ENCODE data around the gene ASPSCR1.
"Not testable (repeated sequence)": the region's sequence is repeated elsewhere in the genome, so short reads cannot be mapped to it uniquely, and the experiment has no call there.

Gene ASPSCR1

DNA sequence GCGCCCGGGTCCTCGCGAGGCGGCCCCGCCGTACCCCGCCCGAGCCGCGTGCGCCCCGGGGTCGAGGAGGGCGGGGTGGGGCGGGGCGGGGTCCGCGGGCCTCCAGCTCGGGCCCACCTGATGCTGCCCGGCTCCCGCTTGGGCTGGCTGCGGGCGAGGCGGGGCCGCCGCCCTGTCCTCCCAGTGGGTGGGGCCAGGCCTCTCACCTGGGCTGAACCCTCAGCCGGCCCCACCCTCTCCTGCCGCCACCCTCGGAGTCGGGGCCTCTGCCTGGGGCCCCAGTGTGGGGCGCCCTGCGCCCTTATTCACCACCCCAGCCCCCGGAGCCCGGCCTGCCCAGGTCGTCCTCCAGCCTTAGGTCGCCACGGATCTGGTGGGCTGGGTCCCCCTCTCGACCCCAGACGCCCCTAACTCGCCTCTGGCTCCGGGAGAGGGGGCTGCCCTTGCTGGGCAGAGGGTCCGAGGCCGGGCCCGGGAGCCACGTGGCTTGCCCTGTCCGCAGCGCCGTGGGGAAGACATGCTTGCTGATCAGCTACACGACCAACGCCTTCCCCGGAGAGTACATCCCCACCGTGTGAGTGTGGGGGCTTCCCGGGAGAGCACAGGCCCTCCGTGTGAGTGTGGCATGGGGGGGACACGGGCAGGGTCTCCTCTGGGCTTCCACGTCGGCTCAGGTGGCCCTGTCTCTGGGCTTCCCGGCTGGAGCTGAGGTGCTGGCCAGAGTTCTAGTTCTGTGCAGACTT, 54.6 kb downstream of the ASPSCR1 start:
- H3K27me3 Mint-ChIP-seq: no peaks in the 10 kb centered on the region
- peaks cover 4% of the 10 kb centered on the region for H3K36me3 Mint-ChIP-seq (ENCODE audit: insufficient read depth)
- H3K27ac Mint-ChIP-seq (ENCODE audit: low read depth): no peak overlapping the region
- peaks cover 17% of the 10 kb centered on the region for H3K4me1 Mint-ChIP-seq
- no peaks in the 10 kb centered on the region for H3K9me3 Mint-ChIP-seq
- DNase-seq (ENCODE audit: low spot score in 2 of 2) (no peak), ATAC-seq (replicated peaks; ENCODE audit: extremely low read depth, poor library complexity, severe bottlenecking) (no peak)
- peak overlapping the region; percentile 11 for H3K4me3 Mint-ChIP-seq

DNA sequence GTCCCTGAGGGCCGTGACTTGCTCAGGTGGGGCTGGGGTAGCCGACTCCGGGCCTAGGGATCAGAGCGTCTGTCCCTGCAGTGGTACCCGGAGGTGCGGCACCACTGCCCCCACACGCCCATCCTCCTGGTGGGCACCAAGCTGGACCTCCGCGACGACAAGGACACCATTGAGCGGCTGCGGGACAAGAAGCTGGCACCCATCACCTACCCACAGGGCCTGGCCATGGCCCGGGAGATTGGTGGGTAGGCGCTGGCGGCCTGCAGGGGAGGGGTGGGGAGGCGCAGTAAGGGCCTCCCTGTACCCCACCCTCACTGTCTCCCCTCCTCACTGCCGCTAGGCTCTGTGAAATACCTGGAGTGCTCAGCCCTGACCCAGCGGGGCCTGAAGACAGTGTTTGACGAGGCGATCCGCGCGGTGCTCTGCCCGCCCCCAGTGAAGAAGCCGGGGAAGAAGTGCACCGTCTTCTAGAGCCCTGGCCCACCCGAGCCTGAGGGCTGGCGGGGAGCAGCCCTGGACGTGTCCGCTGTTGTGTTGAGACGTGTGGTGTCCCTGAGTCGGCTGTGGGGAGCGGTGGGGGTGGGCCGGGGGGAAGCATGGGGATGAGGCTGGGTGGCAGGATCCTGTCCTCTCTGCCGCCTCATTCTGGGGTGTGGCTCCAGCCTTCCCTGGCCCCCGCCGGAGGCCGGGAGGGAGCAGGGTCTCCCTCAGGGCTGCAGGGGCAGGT, 56.1 kb downstream of the ASPSCR1 start:
- Mint-ChIP-seq H3K36me3 (ENCODE audit: insufficient read depth) (peaks cover 4% of the 10 kb centered on the region), H3K9me3 (no peaks in the 10 kb centered on the region), H3K27ac (ENCODE audit: low read depth) (no peak overlapping the region), H3K4me3 (no peak overlapping the region), H3K4me1 (peaks cover 19% of the 10 kb centered on the region), H3K27me3 (no peaks in the 10 kb centered on the region)
- DNase-seq (ENCODE audit: low spot score in 2 of 2): no peak
- no peak for ATAC-seq (replicated peaks; ENCODE audit: extremely low read depth, poor library complexity, severe bottlenecking)

DNA sequence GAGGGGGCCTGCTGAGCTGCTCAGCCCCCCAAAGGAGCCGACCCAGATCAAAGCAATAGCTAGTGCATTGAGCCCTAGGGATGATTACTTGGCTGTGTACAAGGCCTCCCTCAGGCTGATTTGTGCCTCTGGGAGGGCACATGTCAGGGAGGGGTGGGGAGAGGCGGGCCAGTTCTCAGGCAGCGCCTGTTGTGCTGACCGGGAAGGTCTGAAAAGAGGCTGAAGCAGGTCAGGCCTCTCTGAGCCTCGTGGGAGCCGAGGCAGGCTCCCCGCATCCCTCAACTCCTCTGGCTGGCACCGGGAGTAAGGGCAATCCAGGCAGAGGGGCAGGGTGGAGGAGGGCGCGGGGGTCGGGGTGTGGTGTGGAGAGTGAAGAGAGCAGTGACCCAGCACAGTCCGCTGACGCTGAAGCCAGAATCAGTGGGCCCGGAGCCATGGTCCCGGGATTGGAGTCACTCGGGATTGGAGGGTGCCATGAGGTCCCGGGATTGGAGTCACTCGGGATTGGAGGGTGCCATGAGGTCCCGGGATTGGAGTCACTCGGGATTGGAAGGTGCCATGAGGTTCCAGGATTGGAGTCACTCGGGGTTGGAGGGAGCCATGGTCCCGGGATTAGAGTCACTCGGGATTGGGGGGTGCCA, 57.1 kb downstream of the ASPSCR1 start:
- Mint-ChIP-seq H3K4me3 (no peak overlapping the region), H3K9me3 (no peaks in the 10 kb centered on the region)

DNA sequence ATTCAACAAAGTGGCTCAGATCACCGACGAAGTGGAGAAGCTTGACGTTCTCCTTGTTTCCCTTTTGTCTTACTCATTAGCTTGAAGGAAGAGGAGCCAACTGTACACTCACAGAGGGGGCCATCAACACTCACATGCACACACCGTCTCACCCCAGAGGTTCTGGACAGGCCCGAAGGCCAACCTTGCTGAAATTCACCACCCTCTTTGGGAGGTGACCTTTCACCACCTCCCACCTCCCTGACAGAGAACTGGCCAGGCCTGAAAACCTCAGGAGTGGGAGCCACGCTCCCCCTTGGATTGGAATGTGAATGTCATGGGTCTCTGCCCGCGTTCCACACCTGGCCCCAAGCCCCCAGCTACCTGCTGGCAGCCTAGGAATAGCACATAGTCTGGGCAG, 58.1 kb downstream of the ASPSCR1 start:
- peaks cover 12% of the 10 kb centered on the region for H3K4me1 Mint-ChIP-seq
- peak overlapping the region; percentile 84 for H3K4me3 Mint-ChIP-seq
- H3K27me3 Mint-ChIP-seq: no peaks in the 10 kb centered on the region
- peaks cover 2% of the 10 kb centered on the region for H3K36me3 Mint-ChIP-seq (ENCODE audit: insufficient read depth)
- no peaks in the 10 kb centered on the region for H3K9me3 Mint-ChIP-seq
- no peak overlapping the region for H3K27ac Mint-ChIP-seq (ENCODE audit: low read depth)
- ATAC-seq (replicated peaks; ENCODE audit: extremely low read depth, poor library complexity, severe bottlenecking): no peak
- no peak for DNase-seq (ENCODE audit: low spot score in 2 of 2)

More for the DNA sequence above, 57.1 kb downstream of the ASPSCR1 start:
- no peak for DNase-seq (ENCODE audit: low spot score in 2 of 2)
- Mint-ChIP-seq H3K4me1 (peaks cover 18% of the 10 kb centered on the region), H3K27me3 (no peaks in the 10 kb centered on the region), H3K36me3 (ENCODE audit: insufficient read depth) (peaks cover 4% of the 10 kb centered on the region), H3K27ac (ENCODE audit: low read depth) (no peak overlapping the region)
- no peak for ATAC-seq (replicated peaks; ENCODE audit: extremely low read depth, poor library complexity, severe bottlenecking)

DNA sequence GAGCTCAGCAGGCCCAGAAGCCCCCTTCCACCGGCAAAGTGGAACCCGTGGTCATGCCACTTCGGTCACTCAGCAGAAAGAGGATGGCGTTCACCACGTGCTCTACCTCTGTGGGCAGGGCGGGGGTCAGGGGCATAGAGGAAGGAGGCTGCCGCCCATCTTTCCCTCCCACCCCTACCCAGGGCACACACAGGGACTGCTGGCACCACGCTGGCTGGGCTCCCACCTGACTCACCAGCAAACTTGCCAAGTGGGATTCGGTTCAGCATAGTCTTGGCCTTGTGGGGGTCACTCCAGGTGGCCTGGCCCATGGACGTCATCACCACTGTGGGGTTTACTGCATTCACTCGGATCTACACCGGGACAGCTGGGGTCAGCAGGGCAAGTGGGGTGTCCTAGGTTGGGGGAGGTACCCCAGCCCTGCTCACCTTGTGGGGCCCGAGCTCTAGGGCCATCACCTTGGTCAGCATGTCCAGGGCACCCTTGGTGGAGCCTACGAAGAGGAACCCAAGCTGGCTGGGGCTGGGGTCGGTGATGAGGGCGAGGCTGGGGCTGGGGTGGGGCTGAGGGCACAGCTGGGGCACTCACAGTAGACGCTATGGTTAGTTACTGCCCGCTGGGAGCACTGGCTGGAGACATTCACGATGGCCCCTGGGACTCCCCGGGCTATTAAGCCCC, 58.7 kb downstream of the ASPSCR1 start:
- H3K36me3 Mint-ChIP-seq (ENCODE audit: insufficient read depth): no peaks in the 10 kb centered on the region
- H3K9me3 Mint-ChIP-seq: no peaks in the 10 kb centered on the region
- DNase-seq (ENCODE audit: low spot score in 2 of 2) (no peak), ATAC-seq (replicated peaks; ENCODE audit: extremely low read depth, poor library complexity, severe bottlenecking) (no peak)
- H3K4me1 Mint-ChIP-seq: peaks cover 9% of the 10 kb centered on the region
- peak overlapping the region; percentile 51 for H3K27ac Mint-ChIP-seq (ENCODE audit: low read depth)
- H3K27me3 Mint-ChIP-seq: no peaks in the 10 kb centered on the region
- H3K4me3 Mint-ChIP-seq: peak overlapping the region; percentile 84

DNA sequence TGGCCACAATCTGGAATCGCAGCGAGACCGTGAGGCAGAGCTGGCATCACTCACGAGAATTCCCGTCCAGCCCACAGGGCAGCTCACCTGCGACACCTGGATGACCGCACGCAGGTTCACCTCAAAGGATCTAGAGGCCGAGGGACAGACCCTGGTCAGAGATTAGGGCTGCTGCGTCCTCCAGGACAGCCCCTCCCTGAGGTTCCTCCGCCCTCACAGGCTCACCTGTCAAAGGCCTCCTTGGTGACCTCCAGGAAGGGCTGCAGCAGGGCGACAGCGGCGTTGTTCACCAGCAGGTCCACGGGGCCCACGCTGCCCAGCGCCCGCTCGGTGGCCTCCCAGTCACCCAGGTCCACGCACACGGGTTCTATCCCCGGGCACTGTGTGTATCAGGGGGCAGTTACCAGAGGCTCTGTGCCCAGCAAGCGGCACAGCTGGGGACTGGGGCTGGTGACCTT, 59.2 kb downstream of the ASPSCR1 start:
- H3K27me3 Mint-ChIP-seq: no peaks in the 10 kb centered on the region
- H3K36me3 Mint-ChIP-seq (ENCODE audit: insufficient read depth): no peaks in the 10 kb centered on the region
- DNase-seq (ENCODE audit: low spot score in 2 of 2): no peak
- peaks cover 9% of the 10 kb centered on the region for H3K4me1 Mint-ChIP-seq
- no peak overlapping the region for H3K27ac Mint-ChIP-seq (ENCODE audit: low read depth)
- no peak for ATAC-seq (replicated peaks; ENCODE audit: extremely low read depth, poor library complexity, severe bottlenecking)
- peak overlapping the region; percentile 84 for H3K4me3 Mint-ChIP-seq
- H3K9me3 Mint-ChIP-seq: no peaks in the 10 kb centered on the region

DNA sequence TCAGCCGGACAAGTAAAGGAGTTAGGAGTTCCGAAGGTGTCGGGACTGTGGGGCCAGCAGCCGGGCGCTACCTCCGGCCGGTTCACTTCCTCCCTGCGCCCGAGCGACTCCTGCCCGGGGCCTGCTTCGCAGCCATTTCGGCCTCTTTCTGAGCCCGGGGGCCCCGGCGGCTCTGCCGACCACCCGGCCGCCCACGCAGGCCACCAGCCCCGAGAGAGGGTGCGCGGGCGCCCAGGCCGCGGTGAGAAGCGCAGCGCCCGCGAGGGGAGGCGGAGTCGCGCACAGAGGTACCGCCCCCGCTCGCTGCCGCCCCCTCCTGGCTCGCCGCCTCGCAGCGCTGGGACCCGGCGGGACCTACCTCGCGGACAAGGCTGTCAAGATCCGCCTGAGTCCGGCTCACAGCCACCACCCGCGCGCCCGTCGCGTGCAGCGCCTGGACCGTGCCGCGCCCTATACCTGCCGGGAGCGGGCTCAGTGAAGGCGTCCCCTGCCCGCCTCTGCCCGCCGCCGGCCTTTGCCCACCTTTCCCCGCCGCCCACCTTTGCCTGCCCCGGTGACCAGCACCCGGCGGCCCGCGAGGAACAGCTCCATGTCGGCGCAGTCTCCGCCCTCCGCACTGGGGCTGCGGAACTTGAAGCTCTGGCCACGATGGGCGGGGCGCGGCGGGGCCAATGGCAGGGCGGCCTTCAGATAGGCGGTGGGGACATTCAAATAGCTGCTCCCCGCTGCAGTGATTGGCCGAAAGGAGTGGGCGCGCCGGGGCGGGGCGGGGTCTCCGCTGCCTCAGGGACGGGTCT, 59.9 kb downstream of the ASPSCR1 start, which contains the start of gene DCXR:
Gene DCXR (minus strand): TSS at position 606 of the 797 bp plus-strand sequence. CDS start 15 bp downstream, at position 591.
- ATAC-seq (replicated peaks; ENCODE audit: extremely low read depth, poor library complexity, severe bottlenecking) (peak; percentile 92), DNase-seq (ENCODE audit: low spot score in 2 of 2) (peak; percentile 88)
- H3K4me1 Mint-ChIP-seq: peaks cover 9% of the 10 kb centered on the region

DNA sequence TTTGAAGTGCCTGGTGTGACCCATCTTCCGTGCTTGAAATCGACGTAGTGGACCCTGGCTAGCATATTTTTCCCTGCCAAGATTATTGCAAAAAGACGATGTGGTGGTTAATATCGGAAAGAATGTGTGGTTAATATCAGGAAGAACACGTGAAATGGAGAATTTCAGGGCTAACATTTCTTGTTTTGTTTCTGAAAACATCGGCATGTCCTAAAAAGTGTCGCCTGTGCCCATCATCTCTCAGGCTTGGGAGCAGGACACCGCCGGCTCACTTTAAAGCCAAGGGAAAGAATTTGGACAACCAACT, 60.4 kb downstream of the ASPSCR1 start:
- Mint-ChIP-seq H3K4me1 (peaks cover 9% of the 10 kb centered on the region), H3K9me3 (no peaks in the 10 kb centered on the region), H3K27me3 (no peaks in the 10 kb centered on the region), H3K4me3 (peak overlapping the region; percentile 84), H3K27ac (ENCODE audit: low read depth) (peak overlapping the region; percentile 75), H3K36me3 (ENCODE audit: insufficient read depth) (no peaks in the 10 kb centered on the region)
- no peak for DNase-seq (ENCODE audit: low spot score in 2 of 2)
- no peak for ATAC-seq (replicated peaks; ENCODE audit: extremely low read depth, poor library complexity, severe bottlenecking)

More for the DNA sequence above, 59.9 kb downstream of the ASPSCR1 start, which contains the start of gene DCXR:
- Mint-ChIP-seq H3K27me3 (no peaks in the 10 kb centered on the region), H3K36me3 (ENCODE audit: insufficient read depth) (no peaks in the 10 kb centered on the region), H3K27ac (ENCODE audit: low read depth) (peak within 1 kb of the TSS; percentile 75), H3K4me3 (peak within 1 kb of the TSS; percentile 84), H3K9me3 (no peaks in the 10 kb centered on the region)

DNA sequence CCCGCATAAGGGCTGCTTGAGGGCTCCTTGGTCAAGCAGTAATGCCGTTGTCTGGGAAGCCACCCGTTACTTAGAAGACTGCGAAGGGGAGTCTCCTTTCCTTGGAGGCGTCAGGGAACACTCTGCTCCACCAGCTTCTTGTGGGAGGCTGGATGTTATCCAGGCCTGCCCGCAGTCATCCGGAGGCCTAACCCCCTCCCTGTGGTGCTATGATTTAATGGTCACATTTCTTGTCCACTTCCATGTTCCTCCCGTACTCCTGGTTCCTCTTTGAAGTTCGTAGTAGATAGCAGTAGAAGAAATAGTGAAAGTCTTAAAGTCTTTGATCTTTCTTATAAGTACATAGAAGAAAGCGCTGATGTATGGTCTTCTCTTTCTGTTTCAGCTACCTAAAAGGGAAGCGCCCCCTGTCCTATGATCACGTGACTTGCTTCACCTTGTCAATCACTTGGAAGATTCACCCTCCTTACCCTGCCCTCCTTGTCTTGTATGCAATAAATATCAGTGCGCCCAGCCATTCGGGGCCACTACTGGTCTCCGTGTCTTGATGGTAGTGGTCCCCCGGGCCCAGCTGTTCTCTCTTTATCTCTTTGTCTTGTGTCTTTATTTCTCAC, 61.5 kb downstream of the ASPSCR1 start:
- H3K9me3 Mint-ChIP-seq; H3K4me1 Mint-ChIP-seq; DNase-seq (ENCODE audit: low spot score in 2 of 2); H3K4me3 Mint-ChIP-seq; H3K36me3 Mint-ChIP-seq (ENCODE audit: insufficient read depth); H3K27me3 Mint-ChIP-seq; H3K27ac Mint-ChIP-seq (ENCODE audit: low read depth); ATAC-seq (replicated peaks; ENCODE audit: extremely low read depth, poor library complexity, severe bottlenecking): not testable (repeated sequence)

DNA sequence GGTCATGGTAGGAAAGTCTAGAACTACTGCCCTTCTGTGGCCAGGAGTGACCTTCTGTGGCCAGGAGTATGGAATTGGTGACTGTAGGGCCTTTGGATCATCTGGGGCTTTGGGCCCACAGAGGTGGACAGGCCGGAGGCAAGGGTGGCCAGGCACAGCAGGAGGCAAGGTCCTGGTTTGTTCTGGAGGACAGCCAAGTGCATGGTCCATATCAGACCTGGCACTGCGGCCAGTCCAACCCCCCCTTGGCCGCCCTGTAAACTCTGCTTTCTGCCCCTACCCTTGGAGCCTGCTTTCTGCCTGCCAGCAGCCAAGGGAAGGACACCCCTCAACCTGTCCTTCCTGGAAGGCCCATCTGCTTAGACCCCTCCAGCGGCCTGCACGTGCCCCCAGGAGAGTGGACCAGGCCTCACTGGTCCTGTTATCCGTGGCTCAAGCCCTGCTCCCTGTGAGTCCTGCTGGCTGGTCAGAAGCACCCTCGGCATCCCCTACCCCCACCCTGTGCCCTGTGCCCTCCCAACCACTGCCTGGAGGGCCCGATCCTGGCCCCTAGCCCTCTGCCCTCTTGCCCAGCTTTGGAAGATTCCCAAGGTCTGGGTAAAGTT, 62.4 kb downstream of the ASPSCR1 start:
- no peak overlapping the region for H3K27ac Mint-ChIP-seq (ENCODE audit: low read depth)
- H3K9me3 Mint-ChIP-seq: no peaks in the 10 kb centered on the region

DNA sequence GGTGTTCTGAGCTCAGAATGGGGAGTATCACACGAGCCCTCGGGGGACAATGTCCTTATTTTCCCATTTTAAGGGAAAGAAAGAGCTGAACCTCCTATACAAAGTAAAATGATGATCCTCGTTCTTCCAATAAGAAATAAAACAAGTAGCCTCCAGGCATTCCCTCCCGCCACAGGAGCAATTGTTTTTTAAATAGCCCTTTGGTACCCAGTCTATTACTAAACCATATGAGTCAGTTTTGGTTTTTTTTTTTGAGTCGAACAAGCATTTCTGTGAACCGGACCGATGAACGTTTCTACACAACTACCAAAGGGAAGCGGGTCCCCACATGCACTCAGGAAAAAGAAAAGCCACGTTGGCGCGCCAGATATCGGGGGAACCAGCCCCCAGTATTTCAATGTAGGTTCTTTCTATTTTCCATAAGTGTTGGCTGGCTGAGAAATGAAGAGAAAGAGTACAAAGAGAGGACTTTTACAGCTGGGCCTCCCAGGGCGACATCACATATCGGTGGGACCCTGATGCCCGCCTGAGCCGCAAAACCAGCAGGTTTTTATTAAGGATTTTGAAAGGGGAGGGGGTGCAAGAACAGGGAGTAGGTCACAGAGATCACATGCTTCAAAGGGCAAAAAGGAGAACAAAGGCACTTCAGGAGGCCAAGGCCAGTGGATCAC, 63.9 kb downstream of the ASPSCR1 start:
- H3K27me3 Mint-ChIP-seq: no peaks in the 10 kb centered on the region
- H3K27ac Mint-ChIP-seq (ENCODE audit: low read depth): no peak overlapping the region
- peaks cover 2% of the 10 kb centered on the region for H3K36me3 Mint-ChIP-seq (ENCODE audit: insufficient read depth)
- DNase-seq (ENCODE audit: low spot score in 2 of 2) (no peak), ATAC-seq (replicated peaks; ENCODE audit: extremely low read depth, poor library complexity, severe bottlenecking) (no peak)
- H3K4me1 Mint-ChIP-seq: peaks cover 9% of the 10 kb centered on the region
- H3K4me3 Mint-ChIP-seq: no peak overlapping the region
- H3K9me3 Mint-ChIP-seq: no peaks in the 10 kb centered on the region

More for the DNA sequence above, 62.4 kb downstream of the ASPSCR1 start:
- Mint-ChIP-seq H3K4me3 (no peak overlapping the region), H3K4me1 (peaks cover 9% of the 10 kb centered on the region), H3K36me3 (ENCODE audit: insufficient read depth) (peaks cover 2% of the 10 kb centered on the region), H3K27me3 (no peaks in the 10 kb centered on the region)
- no peak for ATAC-seq (replicated peaks; ENCODE audit: extremely low read depth, poor library complexity, severe bottlenecking)
- no peak for DNase-seq (ENCODE audit: low spot score in 2 of 2)

Measured in central memory CD8-positive, alpha-beta T cell (primary cell).